Measurements from ENCODE around the gene HS6ST2.

Gene HS6ST2

GRCh38 chrX:132786217-132786616, 172.2 kb downstream of the HS6ST2 start:
- DNase-seq: no peak

- DNase-seq: peak; percentile 0
Measured at GRCh38 chrX:132778917-132779316, 179.5 kb downstream of the HS6ST2 start.

- DNase-seq: no peak
Measured at GRCh38 chrX:132776486-132777210, 181.8 kb downstream of the HS6ST2 start.

GRCh38 chrX:132775263-132775823, 183.1 kb downstream of the HS6ST2 start:
- DNase-seq: no peak

- DNase-seq: no peak
Measured at GRCh38 chrX:132774010-132774714, 184.3 kb downstream of the HS6ST2 start.

GRCh38 chrX:132769609-132770008, 188.8 kb downstream of the HS6ST2 start:
- DNase-seq: no peak

GRCh38 chrX:132766452-132766851, 192.0 kb downstream of the HS6ST2 start:
- no peak for DNase-seq

- no peak for DNase-seq
Measured at GRCh38 chrX:132763528-132763927, 194.9 kb downstream of the HS6ST2 start.

- no peak for DNase-seq
Measured at GRCh38 chrX:132758759-132759158, 199.7 kb downstream of the HS6ST2 start.

GRCh38 chrX:132757066-132757623, 201.3 kb downstream of the HS6ST2 start:
- no peak for DNase-seq

GRCh38 chrX:132756439-132756838, 202.0 kb downstream of the HS6ST2 start:
- DNase-seq: no peak

- peak; percentile 41 for DNase-seq
Measured at GRCh38 chrX:132751063-132751690, 207.3 kb downstream of the HS6ST2 start.

- DNase-seq: no peak
Measured at GRCh38 chrX:132750331-132751062, 207.9 kb downstream of the HS6ST2 start.

- DNase-seq: no peak
Measured at GRCh38 chrX:132749406-132749805, 209.0 kb downstream of the HS6ST2 start.

- DNase-seq: no peak
Measured at GRCh38 chrX:132748909-132749308, 209.5 kb downstream of the HS6ST2 start.

GRCh38 chrX:132748268-132748667, 210.2 kb downstream of the HS6ST2 start:
- no peak for DNase-seq

GRCh38 chrX:132745593-132745992, 212.8 kb downstream of the HS6ST2 start:
- no peak for DNase-seq

GRCh38 chrX:132744470-132744869, 214.0 kb downstream of the HS6ST2 start:
- no peak for DNase-seq

GRCh38 chrX:132743086-132743485, 215.3 kb downstream of the HS6ST2 start:
- no peak for DNase-seq

GRCh38 chrX:132742246-132742645, 216.2 kb downstream of the HS6ST2 start:
- no peak for DNase-seq

- no peak for DNase-seq
Measured at GRCh38 chrX:132741689-132742088, 216.7 kb downstream of the HS6ST2 start.

- no peak for DNase-seq
Measured at GRCh38 chrX:132740316-132741123, 217.9 kb downstream of the HS6ST2 start.
